Hepatocyte (in vitro differentiated cells): ENCODE data around the gene DIP2C. TPM values are rescaled to one million over a fixed set of nuclear protein-coding genes. Genes with fewer than 3 reads are reported as not detected.

ENCODE experiments used
- DNase-seq: peaks from one replicate; pipeline ENCODE4 v3.0.0-alpha.2; 2016; ENCODE audit warnings: low spot score
- H2AFZ ChIP-seq: fragments of 200-600 bp; sonication (generic); 2 replicates; pipeline ENCODE4 v1.6.0; 2016; ENCODE audit warnings: antibody characterized with exemption, mild to moderate bottlenecking
- H3K27ac ChIP-seq: fragments of 200-600 bp; sonication (generic); 2 replicates; pipeline ENCODE4 v1.5.1; 2016; ENCODE audit warnings: mild to moderate bottlenecking
- H3K27me3 ChIP-seq: fragments of 200-600 bp; sonication (generic); 2 replicates; pipeline ENCODE4 v1.6.1; 2016
- H3K36me3 ChIP-seq: fragments of 200-600 bp; sonication (generic); replicated peaks from 2 replicates; pipeline ENCODE4 v1.5.1; 2016; ENCODE audit warnings: low read depth; ENCODE audit not compliant: insufficient read depth
- H3K4me1 ChIP-seq: fragments of 200-600 bp; sonication (generic); 2 replicates; pipeline ENCODE4 v1.5.1; 2016; ENCODE audit warnings: mild to moderate bottlenecking, moderate library complexity; ENCODE audit not compliant: insufficient read depth
- H3K4me2 ChIP-seq: fragments of 200-600 bp; sonication (generic); 2 replicates; pipeline ENCODE4 v1.6.0; 2016
- H3K4me3 ChIP-seq: fragments of 200-600 bp; sonication (generic); 2 replicates; pipeline ENCODE4 v1.5.1; 2016; ENCODE audit warnings: mild to moderate bottlenecking
- H3K79me2 ChIP-seq: fragments of 200-600 bp; sonication (generic); 2 replicates; pipeline ENCODE4 v1.6.0; 2017; ENCODE audit warnings: mild to moderate bottlenecking
- H3K9me2 ChIP-seq: fragments of 200-600 bp; sonication (generic); replicated peaks from 2 replicates; pipeline ENCODE4 v1.6.0; 2017; ENCODE audit warnings: mild to moderate bottlenecking; ENCODE audit not compliant: insufficient read depth
- H3K9me3 ChIP-seq: fragments of 200-600 bp; sonication (generic); 2 replicates; pipeline ENCODE4 v1.5.1; 2016; ENCODE audit warnings: low read depth, mild to moderate bottlenecking
- H4K20me1 ChIP-seq: fragments of 200-600 bp; sonication (generic); 2 replicates; pipeline ENCODE4 v1.6.0; 2016; ENCODE audit warnings: mild to moderate bottlenecking; ENCODE audit not compliant: insufficient read depth, poor library complexity, severe bottlenecking
- CTCF ChIP-seq: fragments of 200-600 bp; sonication (generic); IDR thresholded peaks from 2 replicates; pipeline ENCODE4 v1.5.1; 2016; ENCODE audit warnings: antibody characterized with exemption, mild to moderate bottlenecking; ENCODE audit not compliant: poor library complexity
- EZH2 ChIP-seq: fragments of 200-600 bp; sonication (generic); IDR thresholded peaks from 2 replicates; pipeline ENCODE4 v1.6.1; 2016; ENCODE audit warnings: antibody characterized with exemption, mild to moderate bottlenecking, borderline replicate concordance
- EZH2phosphoT487 ChIP-seq: fragments of 200-600 bp; sonication (generic); IDR thresholded peaks from one replicate; pipeline ENCODE4 v1.6.1; 2018; ENCODE audit warnings: antibody characterized with exemption, mild to moderate bottlenecking, low read depth, moderate library complexity; ENCODE audit not compliant: unreplicated experiment, severe bottlenecking
- WGBS: methylation state at CpG from one replicate; pipeline ENCODE4 v1.1.6; 2016; ENCODE audit warnings: low lambda C conversion rate; ENCODE audit errors: missing lambda C conversion rate; 5-methylcytosine and 5-hydroxymethylcytosine counted together
- polyA plus RNA-seq: library from polyadenylated mRNA; unstranded; fragments of >200 nt; fragmentation: Nextera tagmentation; extraction: Ambion mirVana; gene quantifications from 2 replicates; pipeline ENCODE4 v1.2.1, GENCODE V29; 2016
- total RNA-seq: library from RNA; depleted of rRNA; stranded (reverse); fragments of >200 nt; gene quantifications from 2 replicates; pipeline ENCODE4 v1.2.3, GENCODE V29; 2014

The DIP2C gene
- total and polyA plus RNA-seq, 2 experiments from 2014 or later: 11.1 to 12.8 TPM

GRCh38 chr10:529468-530230 is 159.8 kb downstream of the DIP2C start:
- WGBS: 90% methylated on average over 27 of the region's 27 CpGs
- Histone ChIP-seq H3K4me1 (peaks cover 4% of the 10 kb centered on the region), H3K4me2 (no peak overlapping the region), H3K27me3 (no peaks in the 10 kb centered on the region), H3K4me3 (no peak overlapping the region), H3K79me2 (peaks cover 70% of the 10 kb centered on the region), H3K9me3 (no peaks in the 10 kb centered on the region), H4K20me1 (peaks cover 54% of the 10 kb centered on the region), H3K27ac (no peak overlapping the region), H2AFZ (no peak overlapping the region), H3K9me2 (no peaks in the 10 kb centered on the region), H3K36me3 (no peaks in the 10 kb centered on the region)
- TF ChIP-seq EZH2phosphoT487 (no peak), EZH2 (no peak), CTCF (no peak)
- no peak for DNase-seq

- Histone ChIP-seq H2AFZ (no peak overlapping the region), H3K4me2 (no peak overlapping the region), H3K36me3 (no peaks in the 10 kb centered on the region), H3K27me3 (no peaks in the 10 kb centered on the region), H4K20me1 (peaks cover 62% of the 10 kb centered on the region), H3K9me3 (no peaks in the 10 kb centered on the region), H3K4me1 (peaks cover 4% of the 10 kb centered on the region), H3K9me2 (no peaks in the 10 kb centered on the region), H3K27ac (no peak overlapping the region), H3K79me2 (peaks cover 76% of the 10 kb centered on the region), H3K4me3 (no peak overlapping the region)
- DNase-seq: no peak
- 96% methylated on average over 28 of the region's 37 CpGs for WGBS
- TF ChIP-seq EZH2: no peak
- TF ChIP-seq CTCF: no peak
- TF ChIP-seq EZH2phosphoT487: no peak
Observed at GRCh38 chr10:528173-529165, 161.0 kb downstream of the DIP2C start.

- H3K4me3 ChIP-seq: no peak overlapping the region
- H3K36me3 ChIP-seq: no peaks in the 10 kb centered on the region
- TF ChIP-seq EZH2phosphoT487: no peak
- no peak for TF ChIP-seq CTCF
- no peak for TF ChIP-seq EZH2
- peaks cover 68% of the 10 kb centered on the region for H3K79me2 ChIP-seq
- WGBS: 54% methylated on average over 1 of the region's 1 CpG
- no peak for DNase-seq
- H4K20me1 ChIP-seq: peaks cover 56% of the 10 kb centered on the region
- H3K4me1 ChIP-seq: no peaks in the 10 kb centered on the region
- H2AFZ ChIP-seq: no peak overlapping the region
- no peak overlapping the region for H3K27ac ChIP-seq
- H3K9me2 ChIP-seq: no peaks in the 10 kb centered on the region
- H3K27me3 ChIP-seq: no peaks in the 10 kb centered on the region
- no peak overlapping the region for H3K4me2 ChIP-seq
- no peaks in the 10 kb centered on the region for H3K9me3 ChIP-seq
Observed at GRCh38 chr10:527416-527815, 162.1 kb downstream of the DIP2C start.
